ENCODE data around the gene THPO. TPM values are rescaled to one million over a fixed set of nuclear protein-coding genes. Genes with fewer than 3 reads are reported as not detected.

The THPO gene
- total and polyA plus RNA-seq, 10 of the 15 experiments (the other 5 are each of a cell fraction or from before 2014, with no cell fraction given) = not detected

- TF ChIP-seq NKRF (conservative IDR thresholded peaks at IDR 0.05) = no peak
These were observed 22.6 kb downstream of the THPO start (continued) for GRCh38 chr3:184355261-184356040.

GRCh38 chr3:184354754-184355153 is 23.3 kb downstream of the THPO start:
- no peaks in the 10 kb centered on the region for H3K36me3 ChIP-seq (ENCODE audit: control insufficient read depth in 2 of 2, insufficient read depth in 2 of 2, low read length in 1 of 2)
- H3K79me2 ChIP-seq (ENCODE audit: control insufficient read depth, insufficient read depth, low read length) = no peaks in the 10 kb centered on the region
- ChIA-PET POLR2A (interaction anchor here (1.2 kb wide), 1 partner anchor 13 kb away, joined by 3 read pairs; no protein-coding TSS in a partner anchor), CTCF (interaction anchor here (0.6 to 3.7 kb wide), 8 partner anchors 16 to 166 kb away, joined by 3 to 16 read pairs (median 4); partner anchors contain the start of gene FAM131A), RAD21 (ENCODE audit: unreplicated experiment) (interaction anchor here (2.6 kb wide), 1 partner anchor 17 kb away, joined by 11 read pairs; no protein-coding TSS in a partner anchor), SMC1A (ENCODE audit: uncharacterized antibody, unreplicated experiment) (interaction anchor here (0.6 to 1.2 kb wide), 3 partner anchors 17 to 158 kb away, joined by 3 read pairs; no protein-coding TSS in a partner anchor)
- H3K4me3 ChIP-seq = no peak overlapping the region
- no peaks in the 10 kb centered on the region; a peak in 1 of 4 replicates for H3K27me3 ChIP-seq (replicated peaks in 1 of 2; ENCODE audit: control insufficient read depth in 2 of 2, insufficient read depth in 2 of 2, low read length in 1 of 2)
- H3K4me2 ChIP-seq (ENCODE audit: control insufficient read depth, insufficient read depth) = no peak overlapping the region
- no peaks in the 10 kb centered on the region for H3K4me1 ChIP-seq (ENCODE audit: control insufficient read depth, insufficient read depth, low read length)
- FAIRE-seq (no peak), ATAC-seq (peak; percentile 13), DNase-seq (ENCODE audit: low read depth, low spot score) (no peak)
- no peak overlapping the region for H3K9ac ChIP-seq (ENCODE audit: control insufficient read depth, insufficient read depth, low read length)
- H2AFZ ChIP-seq (ENCODE audit: control insufficient read depth, low read depth, low read length) = no peak overlapping the region
- intact Hi-C loops (cut with micrococcal nuclease; ENCODE audit: unreplicated experiment) (loop anchor here (1.0 kb wide), 1 partner anchor 159 kb away; no protein-coding TSS in a partner anchor), in situ Hi-C loops (cut with MboI) (no loop called here)
- no TSS peak for BruUV-seq (replicated peaks)
- 56% methylated on average over 8 of the region's 8 CpGs for WGBS (ENCODE audit: insufficient coverage, insufficient replicate concordance, low lambda C conversion rate, missing lambda C conversion rate)
- no peaks in the 10 kb centered on the region for H4K20me1 ChIP-seq (ENCODE audit: control insufficient read depth, insufficient read depth)
- no peaks in the 10 kb centered on the region for H3K9me3 ChIP-seq (replicated peaks; ENCODE audit: control insufficient read depth, insufficient read depth, low read length)
- H3K27ac ChIP-seq (ENCODE audit: control insufficient read depth, insufficient read depth) = no peak overlapping the region
- no peak for TF ChIP-seq EGR1 (IDR thresholded peaks at IDR 0.05; ENCODE audit: borderline replicate concordance in 1 of 2, low read depth in 2 of 2, low read length in 2 of 2)
- TF ChIP-seq SMARCA5 (IDR thresholded peaks at IDR 0.05) = no peak
- TF ChIP-seq NFIC (IDR thresholded peaks at IDR 0.05; ENCODE audit: low read depth, low read length) = no peak
- TF ChIP-seq BMI1 (IDR thresholded peaks at IDR 0.05; ENCODE audit: borderline replicate concordance) = no peak
- no peak for TF ChIP-seq RFX5 (IDR thresholded peaks at IDR 0.05; ENCODE audit: low read depth, low read length)
- no peak for TF ChIP-seq IRF5 (IDR thresholded peaks at IDR 0.05; ENCODE audit: borderline replicate concordance)
- TF ChIP-seq CEBPZ (IDR thresholded peaks at IDR 0.05; ENCODE audit: low read depth, low read length) = no peak
- no peak for TF ChIP-seq ZBTB40 (IDR thresholded peaks at IDR 0.05; ENCODE audit: borderline replicate concordance)
